GM21423 (cell line): ENCODE measurements around the gene UTP15.

Source experiments
- ATAC-seq: cut with Tn5 transposase; IDR thresholded peaks from one replicate; pipeline ENCODE4 v1.9.1; 2021; ENCODE audit warnings: mild to moderate bottlenecking, moderate library complexity; ENCODE audit not compliant: unreplicated experiment

UTP15 gene

GRCh38 chr5:73565139-73565968, at the start of gene UTP15, which contains the start of gene ANKRA2:
UTP15 (plus strand) TSS chr5:73565743; CDS start chr5:73567345, 1,602 bp downstream.
ANKRA2 (minus strand) TSS chr5:73565639; CDS start chr5:73562881, 2,758 bp downstream.
- peak; percentile 94 for ATAC-seq

GRCh38 chr5:73519531-73520283, 45.8 kb upstream of the UTP15 start:
- peak; percentile 92 for ATAC-seq

- ATAC-seq: no peak
Measured at GRCh38 chr5:73522989-73523388, 42.6 kb upstream of the UTP15 start.

GRCh38 chr5:73523861-73524260, 41.7 kb upstream of the UTP15 start:
- no peak for ATAC-seq

GRCh38 chr5:73525606-73526203, 39.8 kb upstream of the UTP15 start:
- ATAC-seq: no peak

GRCh38 chr5:73528248-73528647, 37.3 kb upstream of the UTP15 start:
- no peak for ATAC-seq

- no peak for ATAC-seq
Measured at GRCh38 chr5:73529081-73529480, 36.5 kb upstream of the UTP15 start.

- ATAC-seq: no peak
Measured at GRCh38 chr5:73531356-73531755, 34.2 kb upstream of the UTP15 start.

GRCh38 chr5:73532195-73532594, 33.3 kb upstream of the UTP15 start:
- no peak for ATAC-seq

GRCh38 chr5:73534011-73534644, 31.4 kb upstream of the UTP15 start:
- ATAC-seq: no peak

- no peak for ATAC-seq
Measured at GRCh38 chr5:73534971-73535370, 30.6 kb upstream of the UTP15 start.

GRCh38 chr5:73539730-73540129, 25.8 kb upstream of the UTP15 start:
- ATAC-seq: no peak

- ATAC-seq: no peak
Measured at GRCh38 chr5:73540192-73540591, 25.4 kb upstream of the UTP15 start.

GRCh38 chr5:73542020-73542419, 23.5 kb upstream of the UTP15 start:
- no peak for ATAC-seq

GRCh38 chr5:73544429-73545402, 20.8 kb upstream of the UTP15 start:
- no peak for ATAC-seq

GRCh38 chr5:73545403-73545779, 20.2 kb upstream of the UTP15 start:
- ATAC-seq: no peak

- ATAC-seq: no peak
Measured at GRCh38 chr5:73550016-73550415, 15.5 kb upstream of the UTP15 start.

- no peak for ATAC-seq
Measured at GRCh38 chr5:73552642-73553041, 12.9 kb upstream of the UTP15 start.

- no peak for ATAC-seq
Measured at GRCh38 chr5:73558950-73559349, 6.6 kb upstream of the UTP15 start.

GRCh38 chr5:73564018-73564417, 1.5 kb upstream of the UTP15 start:
- no peak for ATAC-seq
